Astrocyte (in vitro differentiated cells and primary cell): Measurements from ENCODE around the gene THG1L.

Source experiments
- EZH2 ChIP-seq: IDR thresholded peaks from 2 replicates; pipeline ENCODE4 v1.6.1; 2012; ENCODE audit warnings: mild to moderate bottlenecking, low read length, inconsistent platforms; ENCODE audit not compliant: insufficient read depth
- TF ChIP-seq, protein P1 (sequence below): IDR thresholded peaks from 2 replicates; pipeline ENCODE4 v1.5.1; 2011; ENCODE audit warnings: low read depth, mild to moderate bottlenecking, inconsistent platforms, low read length, moderate library complexity; ENCODE audit not compliant: insufficient read depth

DNA sequence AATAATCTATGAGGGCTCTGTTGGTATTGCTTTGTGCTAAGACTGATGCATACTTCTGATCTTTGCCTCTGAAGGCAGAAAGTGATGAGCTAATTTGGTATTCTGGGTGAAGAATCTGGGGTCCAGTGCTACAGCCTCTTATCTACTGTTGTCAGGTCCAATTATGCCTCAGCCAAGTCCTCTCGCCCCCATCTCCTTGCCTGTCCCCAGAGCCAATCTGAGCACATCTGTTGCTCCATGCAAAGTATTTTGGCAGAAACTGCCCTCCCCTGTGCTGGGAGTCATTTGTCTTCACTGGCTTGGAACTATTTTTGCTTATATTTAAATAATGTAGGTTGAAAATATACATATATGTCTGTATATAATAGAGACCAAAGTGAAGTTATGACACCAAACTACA is 35.7 kb downstream of the THG1L start:
- TF ChIP-seq, protein P1, sequence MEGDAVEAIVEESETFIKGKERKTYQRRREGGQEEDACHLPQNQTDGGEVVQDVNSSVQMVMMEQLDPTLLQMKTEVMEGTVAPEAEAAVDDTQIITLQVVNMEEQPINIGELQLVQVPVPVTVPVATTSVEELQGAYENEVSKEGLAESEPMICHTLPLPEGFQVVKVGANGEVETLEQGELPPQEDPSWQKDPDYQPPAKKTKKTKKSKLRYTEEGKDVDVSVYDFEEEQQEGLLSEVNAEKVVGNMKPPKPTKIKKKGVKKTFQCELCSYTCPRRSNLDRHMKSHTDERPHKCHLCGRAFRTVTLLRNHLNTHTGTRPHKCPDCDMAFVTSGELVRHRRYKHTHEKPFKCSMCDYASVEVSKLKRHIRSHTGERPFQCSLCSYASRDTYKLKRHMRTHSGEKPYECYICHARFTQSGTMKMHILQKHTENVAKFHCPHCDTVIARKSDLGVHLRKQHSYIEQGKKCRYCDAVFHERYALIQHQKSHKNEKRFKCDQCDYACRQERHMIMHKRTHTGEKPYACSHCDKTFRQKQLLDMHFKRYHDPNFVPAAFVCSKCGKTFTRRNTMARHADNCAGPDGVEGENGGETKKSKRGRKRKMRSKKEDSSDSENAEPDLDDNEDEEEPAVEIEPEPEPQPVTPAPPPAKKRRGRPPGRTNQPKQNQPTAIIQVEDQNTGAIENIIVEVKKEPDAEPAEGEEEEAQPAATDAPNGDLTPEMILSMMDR: no peak
- no peak for TF ChIP-seq EZH2
